Thoracic aorta endothelial cell (primary cell): ENCODE results near the gene XK. TPM values are rescaled to one million over a fixed set of nuclear protein-coding genes. Genes with fewer than 3 reads are reported as not detected.

ENCODE experiments used
- total RNA-seq: library from RNA; depleted of rRNA; stranded (reverse); fragments of >200 nt; gene quantifications from 2 replicates; pipeline ENCODE4 v1.2.3, GENCODE V29; 2012

XK gene, protein sequence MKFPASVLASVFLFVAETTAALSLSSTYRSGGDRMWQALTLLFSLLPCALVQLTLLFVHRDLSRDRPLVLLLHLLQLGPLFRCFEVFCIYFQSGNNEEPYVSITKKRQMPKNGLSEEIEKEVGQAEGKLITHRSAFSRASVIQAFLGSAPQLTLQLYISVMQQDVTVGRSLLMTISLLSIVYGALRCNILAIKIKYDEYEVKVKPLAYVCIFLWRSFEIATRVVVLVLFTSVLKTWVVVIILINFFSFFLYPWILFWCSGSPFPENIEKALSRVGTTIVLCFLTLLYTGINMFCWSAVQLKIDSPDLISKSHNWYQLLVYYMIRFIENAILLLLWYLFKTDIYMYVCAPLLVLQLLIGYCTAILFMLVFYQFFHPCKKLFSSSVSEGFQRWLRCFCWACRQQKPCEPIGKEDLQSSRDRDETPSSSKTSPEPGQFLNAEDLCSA
- under 0.01 and 0.07 TPM in 2 replicates for total RNA-seq

DNA sequence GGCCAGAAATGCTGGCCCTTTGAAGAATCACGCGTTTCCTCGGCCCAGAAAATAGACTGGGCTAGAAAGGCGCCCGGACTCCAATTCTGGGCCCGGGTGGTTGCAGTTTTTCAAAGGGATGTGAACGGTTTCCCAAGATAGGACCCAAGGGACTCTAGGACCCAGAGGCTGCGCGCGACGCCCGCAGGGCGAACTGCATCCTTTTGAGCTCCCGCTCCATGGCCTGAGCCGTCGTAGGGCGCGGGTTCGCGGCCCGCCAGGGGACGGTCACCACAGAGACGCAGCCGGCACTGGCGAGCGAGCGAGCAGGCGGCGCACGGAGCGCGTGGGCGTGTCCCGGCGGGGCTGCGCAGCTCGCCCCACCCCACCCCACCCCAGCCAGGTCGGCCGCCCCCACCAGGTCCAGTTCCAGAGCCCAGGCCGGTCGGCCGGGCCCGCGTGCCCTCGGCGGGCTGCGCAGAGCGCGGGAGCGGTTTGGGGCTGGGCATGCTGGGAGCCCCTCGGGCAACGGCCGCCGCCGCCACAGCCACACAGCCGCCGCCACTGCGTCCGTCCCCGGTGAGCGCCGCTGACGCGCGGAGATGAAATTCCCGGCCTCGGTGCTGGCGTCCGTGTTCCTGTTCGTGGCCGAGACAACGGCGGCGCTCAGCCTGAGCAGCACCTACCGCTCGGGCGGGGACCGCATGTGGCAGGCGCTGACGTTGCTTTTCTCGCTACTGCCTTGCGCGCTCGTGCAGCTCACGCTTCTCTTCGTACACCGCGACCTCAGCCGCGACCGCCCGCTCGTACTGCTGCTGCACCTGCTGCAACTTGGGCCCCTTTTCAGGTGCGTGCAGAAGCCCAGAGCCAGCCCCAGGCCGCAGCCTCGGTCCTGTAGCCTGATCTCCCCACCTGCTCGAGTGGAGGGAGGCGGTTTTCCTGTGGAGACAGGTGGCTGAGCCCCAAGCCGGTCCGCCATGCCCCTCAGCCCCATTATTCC lies at the start of gene XK:
Gene XK, plus strand, starts transcription at position 411 of the 979 bp plus-strand sequence. Its CDS starts 171 bp downstream, at position 582.

DNA sequence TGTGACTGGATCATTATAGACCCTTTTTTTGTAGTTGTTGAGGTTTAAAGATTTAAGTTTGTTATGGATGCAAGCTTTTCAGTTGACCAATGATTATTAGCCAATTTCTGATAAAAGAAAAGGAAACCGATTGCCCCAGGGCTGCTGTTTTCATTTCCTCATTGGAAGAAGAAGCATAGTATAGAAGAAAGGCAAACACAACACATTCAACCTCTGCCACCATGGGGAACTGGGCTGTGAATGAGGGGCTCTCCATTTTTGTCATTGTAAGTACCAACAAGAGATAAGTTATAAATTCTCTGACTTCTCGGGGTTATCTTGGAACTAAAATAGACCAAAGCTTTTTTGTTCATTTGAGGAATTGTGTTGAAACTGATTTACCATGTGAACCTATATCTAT lies 94.3 kb downstream of the XK start, which contains the start of gene CYBB:
Gene CYBB, plus strand, starts transcription at position 203 of the 400 bp plus-strand sequence. Its CDS starts 19 bp downstream, at position 222.

Other genes starting within 250 kb of the XK start
- gene LANCL3, start 114.1 kb upstream of the XK start, total RNA-seq, result 0.93 and 1.6 TPM in 2 replicates
- gene CYBB, start 94.3 kb downstream of the XK start, total RNA-seq, result not detected in 2 replicates
- gene DYNLT3, start 161.8 kb downstream of the XK start, total RNA-seq, result 38.3 and 43.4 TPM in 2 replicates